Measurements from ENCODE around the gene UBE2B. TPM values are rescaled to one million over a fixed set of nuclear protein-coding genes. Genes with fewer than 3 reads are reported as not detected.

Gene UBE2B
- total and polyA plus RNA-seq, 5 donors = 153 to 260 (median 183) TPM

DNA sequence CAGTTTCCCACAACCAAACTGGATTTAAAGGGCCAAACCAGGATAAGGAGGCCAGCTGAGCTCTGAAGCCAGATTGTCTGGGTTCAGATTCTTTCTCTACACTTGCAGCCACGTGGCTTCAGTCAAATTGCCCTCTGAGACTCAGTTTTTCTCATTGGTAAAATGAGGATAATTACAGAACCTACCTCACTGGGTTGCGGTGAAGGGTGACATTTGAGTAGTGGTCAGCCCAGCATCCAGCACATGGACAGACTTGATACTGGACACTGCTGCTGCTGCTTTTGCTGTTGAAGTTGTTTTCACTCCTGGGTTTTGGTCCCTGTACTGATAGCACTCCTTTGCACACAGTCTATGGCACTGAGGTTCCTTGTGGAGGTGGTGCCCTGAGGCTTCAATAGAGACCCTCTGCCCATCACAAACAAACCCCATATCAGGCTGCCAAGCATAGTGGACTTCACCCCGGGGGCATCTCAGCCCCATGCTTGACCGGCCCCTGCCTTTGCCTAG lies 66.0 kb downstream of the UBE2B start:
- WGBS = 89% methylated on average over 4 of the region's 4 CpGs
- intact Hi-C loops (cut with DNase I) = no loop called here
- no peak for ATAC-seq
- Histone ChIP-seq H3K4me1 (ENCODE audit: control insufficient read depth, insufficient read depth, low read length) (peaks cover 19% of the 10 kb centered on the region), H3K27me3 (ENCODE audit: control insufficient read depth, insufficient read depth) (no peaks in the 10 kb centered on the region), H3K4me3 (ENCODE audit: low read length) (no peak overlapping the region), H3K27ac (ENCODE audit: low read length) (peak overlapping the region; percentile 90), H3K9me3 (ENCODE audit: control insufficient read depth, low read length) (no peaks in the 10 kb centered on the region)
- DNase-seq = no peak

DNA sequence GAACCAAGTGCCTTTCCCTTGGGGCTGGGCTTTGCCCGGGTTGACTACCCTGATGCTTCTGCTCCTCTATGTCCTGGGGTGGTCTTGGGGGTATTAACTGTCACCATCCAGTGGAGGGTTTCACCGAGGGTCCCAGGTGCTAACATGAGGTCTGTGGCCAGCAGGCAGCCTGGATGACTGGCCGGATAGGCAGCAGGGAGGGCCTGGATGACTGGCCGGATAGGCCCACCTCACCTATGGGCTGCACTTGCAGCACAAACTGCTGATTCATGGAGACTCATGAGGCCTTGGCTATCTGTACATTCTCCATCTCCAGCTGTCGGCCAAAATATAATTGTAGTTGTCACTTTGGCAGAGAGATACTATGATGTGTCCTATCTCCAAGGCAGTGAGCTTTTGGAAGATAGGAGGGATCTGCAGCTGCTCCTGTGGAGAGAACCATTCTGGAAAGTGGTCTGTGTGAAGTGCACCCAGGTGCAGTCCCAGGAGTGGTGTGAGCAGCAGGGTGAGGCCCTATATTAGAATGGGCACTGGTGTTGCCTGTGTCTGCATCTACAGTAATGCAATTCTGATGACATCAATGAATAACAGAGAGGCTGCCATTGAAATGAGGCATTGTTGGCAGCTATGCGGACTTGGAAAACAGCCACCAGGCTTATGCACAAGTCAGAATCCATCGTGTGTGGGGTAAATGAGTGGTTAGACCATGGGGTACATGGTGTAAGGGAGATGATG lies 66.6 kb downstream of the UBE2B start:
- intact Hi-C loops (cut with DNase I) = no loop called here
- ATAC-seq (peak; percentile 4 to 7), DNase-seq (peak in 2 of 3 donors; percentile 41 to 48)
- WGBS = 53% methylated on average over 7 of the region's 7 CpGs
- Histone ChIP-seq H3K27me3 (ENCODE audit: control insufficient read depth, insufficient read depth) (no peaks in the 10 kb centered on the region), H3K4me1 (ENCODE audit: control insufficient read depth, insufficient read depth, low read length) (peaks cover 19% of the 10 kb centered on the region), H3K4me3 (ENCODE audit: low read length) (no peak overlapping the region), H3K27ac (ENCODE audit: low read length) (peak overlapping the region; percentile 90), H3K9me3 (ENCODE audit: control insufficient read depth, low read length) (no peaks in the 10 kb centered on the region)

DNA sequence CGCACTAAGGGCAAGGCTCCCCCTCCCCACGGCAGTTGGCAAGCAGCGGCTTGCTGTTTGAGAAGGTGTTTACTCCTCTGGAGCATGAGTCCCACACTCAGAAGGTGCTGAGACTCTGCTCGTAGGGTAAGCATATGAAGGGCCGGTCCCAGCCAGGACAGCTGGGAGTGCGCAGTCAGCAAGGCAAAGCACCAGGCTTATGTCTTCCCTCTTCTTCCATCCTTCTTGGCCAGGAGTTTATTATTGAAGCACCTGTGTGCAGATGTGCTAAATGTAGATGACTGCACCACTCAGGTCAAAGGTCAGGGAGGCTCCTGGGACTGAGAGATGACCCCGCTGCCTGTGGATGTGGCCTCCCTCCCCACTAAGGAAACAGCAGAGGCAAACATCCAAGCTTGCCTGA lies 67.4 kb downstream of the UBE2B start:
- Histone ChIP-seq H3K4me1 (ENCODE audit: control insufficient read depth, insufficient read depth, low read length) (peaks cover 19% of the 10 kb centered on the region), H3K4me3 (ENCODE audit: low read length) (no peak overlapping the region), H3K27ac (ENCODE audit: low read length) (peak overlapping the region; percentile 90), H3K27me3 (ENCODE audit: control insufficient read depth, insufficient read depth) (no peaks in the 10 kb centered on the region), H3K9me3 (ENCODE audit: control insufficient read depth, low read length) (no peaks in the 10 kb centered on the region)
- peak in 1 of 3 donors; percentile 59 for DNase-seq
- ATAC-seq = peak in 1 of 2 donors; percentile 1
- 65% methylated on average over 7 of the region's 7 CpGs for WGBS
- intact Hi-C loops (cut with DNase I) = no loop called here

DNA sequence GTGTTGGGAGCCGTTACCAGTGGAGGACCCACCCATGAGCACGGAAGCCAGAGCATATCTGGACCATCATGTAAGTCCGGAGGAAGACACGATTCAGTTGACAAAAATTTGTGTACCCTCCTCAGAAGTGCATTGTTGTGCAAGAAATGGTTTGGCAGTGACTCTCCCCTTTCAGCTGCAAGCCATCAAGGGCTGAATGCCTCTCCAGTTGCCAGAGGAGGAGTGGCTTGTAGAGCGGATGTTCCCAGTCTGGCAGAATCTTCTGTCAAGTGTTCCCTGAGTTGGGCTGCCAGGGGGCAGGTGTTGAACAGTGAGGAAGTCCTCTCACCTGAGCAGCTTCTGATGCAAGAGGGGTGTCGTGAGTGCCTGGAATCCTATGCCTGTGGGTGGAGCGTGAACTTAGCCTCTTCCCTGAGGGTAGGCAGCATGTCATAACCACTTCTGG lies 67.9 kb downstream of the UBE2B start:
- ATAC-seq = peak; percentile 76 to 84
- Histone ChIP-seq H3K27me3 (ENCODE audit: control insufficient read depth, insufficient read depth) (no peaks in the 10 kb centered on the region), H3K27ac (ENCODE audit: low read length) (peak overlapping the region; percentile 95), H3K4me3 (ENCODE audit: low read length) (no peak overlapping the region), H3K9me3 (ENCODE audit: control insufficient read depth, low read length) (no peaks in the 10 kb centered on the region), H3K4me1 (ENCODE audit: control insufficient read depth, insufficient read depth, low read length) (peaks cover 19% of the 10 kb centered on the region)
- 15% methylated on average over 7 of the region's 7 CpGs for WGBS
- intact Hi-C loops (cut with DNase I) = no loop called here
- peak; percentile 82 to 86 (median 86) for DNase-seq

DNA sequence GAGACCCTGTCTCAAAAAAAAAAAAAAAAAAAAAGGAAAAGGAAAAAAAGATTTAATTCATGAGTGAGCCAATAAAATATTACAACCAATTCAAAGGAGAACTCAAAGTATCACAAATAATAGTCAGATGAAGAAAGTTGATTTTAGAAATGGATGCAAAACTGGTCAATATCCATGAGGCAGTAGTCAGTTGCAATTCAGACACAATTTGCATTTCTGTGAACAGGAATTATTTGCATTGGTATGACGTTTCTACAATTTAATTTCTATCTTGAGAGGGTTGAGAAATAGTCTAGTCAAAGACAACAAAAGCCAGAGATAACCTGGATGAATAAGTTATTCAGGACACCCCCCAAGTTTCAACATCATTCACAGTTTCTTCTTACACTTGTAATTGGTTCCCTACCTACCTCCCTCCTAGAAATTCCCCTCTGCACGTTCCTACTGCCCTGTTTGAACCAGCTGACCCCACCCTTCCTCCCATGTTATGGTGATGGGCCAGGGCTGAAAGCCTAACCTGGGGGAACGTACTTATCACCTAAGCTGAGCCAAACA lies 68.9 kb downstream of the UBE2B start:
- intact Hi-C loops (cut with DNase I) = no loop called here
- no peak overlapping the region for H3K27ac ChIP-seq (ENCODE audit: low read length)

More for the DNA sequence above, 68.9 kb downstream of the UBE2B start:
- ATAC-seq = no peak
- H3K9me3 ChIP-seq (ENCODE audit: control insufficient read depth, low read length) = no peaks in the 10 kb centered on the region
- no peak for DNase-seq
- peaks cover 19% of the 10 kb centered on the region for H3K4me1 ChIP-seq (ENCODE audit: control insufficient read depth, insufficient read depth, low read length)
- 61% methylated on average over 3 of the region's 3 CpGs for WGBS
- no peak overlapping the region for H3K4me3 ChIP-seq (ENCODE audit: low read length)
- no peaks in the 10 kb centered on the region for H3K27me3 ChIP-seq (ENCODE audit: control insufficient read depth, insufficient read depth)

Other genes with a start within 250 kb of the UBE2B start
- 100 to 1,000 TPM; 459 to 523 (median 498) TPM for gene SKP1, start 194.6 kb upstream of the UBE2B start, total RNA-seq
- gene SKP1, start 194.6 kb upstream of the UBE2B start, polyA plus RNA-seq = 698 TPM
- 100 to 1,000 TPM; 132 to 178 (median 141) TPM for gene PPP2CA, start 145.5 kb upstream of the UBE2B start, total RNA-seq
- 57.9 TPM for gene PPP2CA, start 145.5 kb upstream of the UBE2B start, polyA plus RNA-seq
- 1 to 10 TPM; 6.9 to 7.5 (median 7.1) TPM for gene CDKL3, start 4.4 kb upstream of the UBE2B start, total RNA-seq
- gene CDKL3, start 4.4 kb upstream of the UBE2B start, polyA plus RNA-seq = 5.9 TPM
- gene CDKN2AIPNL, start 40.3 kb downstream of the UBE2B start, total RNA-seq = 10 to 100 TPM; 33.5 to 42.0 (median 37.5) TPM
- gene CDKN2AIPNL, start 40.3 kb downstream of the UBE2B start, polyA plus RNA-seq = 71.3 TPM
- gene JADE2, start 154.1 kb downstream of the UBE2B start, total RNA-seq = 10 to 100 TPM; 45.5 to 51.6 (median 48.3) TPM
- 18.6 TPM for gene JADE2, start 154.1 kb downstream of the UBE2B start, polyA plus RNA-seq

Data from right cardiac atrium (tissue), 5 donors.